Liver (tissue), 3 donors: ENCODE data around the gene ASB2.

Experiments used
- CTCF ChIP-seq: fragments of 150-350 bp; IDR thresholded peaks from 2 replicates; pipeline ENCODE4 v1.5.1; 2017; ENCODE audit warnings: improper control_type of control experiment, low read depth, low read length; ENCODE audit not compliant: missing input control
- EGR1 ChIP-seq, 2 donors: IDR thresholded peaks; 2 replicates each; pipeline ENCODE4 v1.6.1; 2016 to 2018; ENCODE audit warnings: antibody characterized with exemption in 2 of 2, low read depth in 2 of 2
- FOXA1 ChIP-seq: IDR thresholded peaks from 2 replicates; pipeline ENCODE4 v1.6.1; 2016; ENCODE audit warnings: antibody characterized with exemption
- RAD21 ChIP-seq, 2 donors: IDR thresholded peaks; 2 replicates each; pipeline ENCODE4 v1.6.1; 2016; ENCODE audit warnings: antibody characterized with exemption in 2 of 2, mild to moderate bottlenecking in 2 of 2
- REST ChIP-seq: IDR thresholded peaks from 2 replicates; pipeline ENCODE4 v1.6.1; 2016; ENCODE audit warnings: antibody characterized with exemption, mild to moderate bottlenecking
- RXRA ChIP-seq, 2 donors: IDR thresholded peaks; 2 replicates each; pipeline ENCODE4 v1.6.1; 2017 to 2018; ENCODE audit warnings: antibody characterized with exemption in 2 of 2, mild to moderate bottlenecking in 1 of 2
- SP1 ChIP-seq: IDR thresholded peaks from 2 replicates; pipeline ENCODE4 v1.6.1; 2018; ENCODE audit warnings: antibody characterized with exemption, mild to moderate bottlenecking
- YY1 ChIP-seq: IDR thresholded peaks from 2 replicates; pipeline ENCODE4 v1.6.1; 2016; ENCODE audit warnings: antibody characterized with exemption, mild to moderate bottlenecking
- ZBTB33 ChIP-seq: IDR thresholded peaks from 2 replicates; pipeline ENCODE4 v1.6.1; 2016; ENCODE audit warnings: antibody characterized with exemption
- TF ChIP-seq, protein P1 (sequence below): IDR thresholded peaks from 2 replicates; pipeline ENCODE4 v1.6.1; 2016; ENCODE audit warnings: antibody characterized with exemption
- donor health status: healthy.
- donor health status: healthy.

DNA sequence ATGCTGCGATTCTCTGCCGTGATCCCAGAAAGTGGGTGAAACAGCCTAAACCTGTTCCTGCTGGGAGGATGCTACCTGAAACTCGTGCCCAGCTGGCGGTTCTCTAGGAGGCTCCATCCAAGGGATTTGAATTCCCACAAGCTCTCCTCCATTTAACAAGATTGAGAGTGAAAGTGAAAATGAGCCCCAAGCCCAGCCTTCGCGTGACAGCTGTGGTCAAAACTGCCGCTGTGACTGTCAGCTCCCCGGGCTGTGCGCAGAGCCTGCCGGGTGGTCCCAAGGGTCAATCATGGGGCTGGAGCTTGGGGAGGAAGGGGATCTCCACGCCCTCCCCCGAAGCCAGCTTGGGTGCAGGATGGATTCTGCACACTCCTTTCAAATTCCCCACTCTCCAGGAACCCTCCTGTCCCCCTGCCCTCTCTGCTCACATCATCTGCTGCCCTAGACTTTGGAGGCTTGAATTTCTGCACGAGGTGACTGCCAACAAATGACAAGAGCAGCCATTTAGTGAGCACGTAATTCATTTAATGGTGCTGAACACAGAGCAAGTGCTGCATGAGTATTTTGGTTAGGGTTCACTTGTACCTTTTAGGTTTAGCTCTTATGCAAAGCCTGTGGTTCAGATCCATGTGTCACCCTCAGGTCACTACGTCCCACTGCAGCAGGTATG is 5.3 kb downstream of the ASB2 start:
- TF ChIP-seq CTCF (no peak), ZBTB33 (no peak), REST (no peak), RXRA (IDR thresholded peaks at IDR 0.05) (no peak), EGR1 (IDR thresholded peaks at IDR 0.05; ENCODE audit: low read depth in 2 of 2) (no peak), RAD21 (IDR thresholded peaks at IDR 0.05) (no peak), YY1 (no peak), FOXA1 (no peak), SP1 (no peak)
- TF ChIP-seq, protein P1, sequence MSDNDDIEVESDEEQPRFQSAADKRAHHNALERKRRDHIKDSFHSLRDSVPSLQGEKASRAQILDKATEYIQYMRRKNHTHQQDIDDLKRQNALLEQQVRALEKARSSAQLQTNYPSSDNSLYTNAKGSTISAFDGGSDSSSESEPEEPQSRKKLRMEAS = no peak
